A549 (cell line): ENCODE measurements around the gene PI4KA. TPM values are rescaled to one million over a fixed set of nuclear protein-coding genes. Genes with fewer than 3 reads are reported as not detected.

Experiments used
- ATAC-seq, 2 experiments: fragments of 200-7000 bp in 1 of 2; fragments of >200 bp in 1 of 2; cut with Nextera tagmentation in 1 of 2; cut with Tn5 transposase in 1 of 2; 3 replicates each; pipeline versions ENCODE4 v1.8.0 to v1.9.1; 2018 to 2020; ENCODE audit warnings: mild to moderate bottlenecking in 1 of 2, moderate library complexity in 1 of 2
- CTCF ChIA-PET: fragments of 300-600 bp; sonication (Branson Sonifier 250); formaldehyde crosslinking; extraction: SDS; loops from one replicate; lab custom pipeline; 2021; ENCODE audit warnings: antibody characterized with exemption, inconsistent platforms; lab: Yijun Ruan, JAX
- POLR2A ChIA-PET: fragments of 350-600 bp; formaldehyde crosslinking; extraction: SDS; loops from one replicate; lab custom pipeline; 2021; ENCODE audit warnings: antibody characterized with exemption, inconsistent platforms; lab: Yijun Ruan, JAX
- DNase-seq, 2 experiments: peaks; one replicate each; pipeline versions ENCODE4 v3.0.0 to v3.0.0-alpha.2; 2011 to 2016; ENCODE audit warnings: low read depth in 1 of 2, low spot score in 1 of 2
- FAIRE-seq: peaks from 2 replicates; lab custom pipeline; 2011; peaks lifted over from hg19 to GRCh38; lab: Jason Lieb, UNC
- H3K27ac ChIP-seq, 2 experiments: fragments of >200 bp; sonication (Bioruptor Twin); formaldehyde crosslinking; 3 replicates each; pipeline ENCODE4 v1.5.1; 2016 to 2017
- H3K4me1 ChIP-seq: fragments of >200 bp; sonication (Bioruptor Twin); formaldehyde crosslinking; 3 replicates; pipeline ENCODE4 v1.6.1; 2016
- H3K4me2 ChIP-seq: fragments of >200 bp; sonication (Bioruptor Twin); formaldehyde crosslinking; 3 replicates; pipeline ENCODE4 v1.6.1; 2016
- H3K4me3 ChIP-seq: fragments of >200 bp; sonication (Bioruptor Twin); formaldehyde crosslinking; 3 replicates; pipeline ENCODE4 v1.5.1; 2016
- H3K9me3 ChIP-seq: fragments of >200 bp; sonication (Bioruptor Twin); formaldehyde crosslinking; 3 replicates; pipeline ENCODE4 v1.6.1; 2016
- BHLHE40 ChIP-seq: IDR thresholded peaks from 2 replicates; pipeline ENCODE4 v1.6.1; 2012; ENCODE audit warnings: low read depth, low read length, inconsistent platforms
- CEBPB ChIP-seq, 2 experiments: fragments of >200 bp in 1 of 2; sonication (Bioruptor Twin) in 1 of 2; formaldehyde crosslinking in 1 of 2; IDR thresholded peaks; 2 replicates each; pipeline ENCODE4 v1.6.1; 2012 to 2016
- CHD2 ChIP-seq: fragments of 150-350 bp; IDR thresholded peaks from 2 replicates; pipeline ENCODE4 v1.6.1; 2014; ENCODE audit warnings: low read length; ENCODE audit not compliant: partially characterized antibody
- CHD4 ChIP-seq: fragments of 200-600 bp; sonication (generic); IDR thresholded peaks from 2 replicates; pipeline ENCODE4 v1.6.1; 2016; ENCODE audit warnings: antibody characterized with exemption, mild to moderate bottlenecking, borderline replicate concordance
- EHF ChIP-seq: fragments of 250-450 bp; sonication (Bioruptor Pico); IDR thresholded peaks from 2 replicates; pipeline ENCODE4 v1.5.0; 2020; ENCODE audit warnings: mild to moderate bottlenecking
- ESRRA ChIP-seq: fragments of 150-350 bp; IDR thresholded peaks from 2 replicates; pipeline ENCODE4 v1.6.1; 2014; ENCODE audit warnings: mild to moderate bottlenecking, low read length, borderline replicate concordance
- FOSB ChIP-seq: fragments of 250-450 bp; sonication (Bioruptor Pico); IDR thresholded peaks from 2 replicates; pipeline ENCODE4 v1.5.0; 2020; ENCODE audit warnings: mild to moderate bottlenecking, moderate library complexity
- FOSL2 ChIP-seq, 2 experiments: fragments of 450-650 bp in 1 of 2; fragments of >200 bp in 1 of 2; sonication (Bioruptor Twin) in 1 of 2; formaldehyde crosslinking; IDR thresholded peaks; 2 replicates each; pipeline versions ENCODE4 v1.5.0 to v1.6.1; 2016 to 2020; ENCODE audit warnings: mild to moderate bottlenecking in 1 of 2, moderate library complexity in 1 of 2
- HDAC2 ChIP-seq: fragments of 200-600 bp; sonication (generic); IDR thresholded peaks from 2 replicates; pipeline ENCODE4 v1.6.1; 2016
- HEYL ChIP-seq: fragments of 250-450 bp; sonication (Bioruptor Pico); IDR thresholded peaks from 2 replicates; pipeline ENCODE4 v1.8.0; 2021; ENCODE audit warnings: mild to moderate bottlenecking, moderate library complexity
- HOXA7 ChIP-seq: fragments of 250-450 bp; sonication (Bioruptor Pico); IDR thresholded peaks from 2 replicates; pipeline ENCODE4 v1.5.0; 2020; ENCODE audit warnings: mild to moderate bottlenecking, moderate library complexity
- JUN ChIP-seq, 2 experiments: fragments of >200 bp; sonication (Bioruptor Twin); formaldehyde crosslinking; IDR thresholded peaks; 2 replicates in 1 of 2; 3 replicates in 1 of 2; pipeline ENCODE4 v1.6.1; 2016 to 2017
- KDM1A ChIP-seq: fragments of 200-600 bp; sonication (generic); IDR thresholded peaks from 2 replicates; pipeline ENCODE4 v1.6.1; 2016; ENCODE audit warnings: low read depth, mild to moderate bottlenecking
- MAX ChIP-seq: IDR thresholded peaks from 2 replicates; pipeline ENCODE4 v1.6.1; 2012
- MYC ChIP-seq: IDR thresholded peaks from 2 replicates; pipeline ENCODE4 v1.6.1; 2012; ENCODE audit warnings: mild to moderate bottlenecking, inconsistent platforms, low read length, improper control_type of control experiment, borderline replicate concordance
- POLR2A ChIP-seq: IDR thresholded peaks from 2 replicates; pipeline ENCODE4 v1.6.1; 2012; ENCODE audit warnings: mild to moderate bottlenecking, low read length
- POLR2AphosphoS2 ChIP-seq: conservative IDR thresholded peaks from 2 replicates; pipeline ENCODE4 v1.6.1; 2012; ENCODE audit warnings: low read length, improper control_type of control experiment, inconsistent platforms
- RAD21 ChIP-seq, 2 experiments: fragments of >200 bp in 1 of 2; sonication (Bioruptor Twin) in 1 of 2; formaldehyde crosslinking in 1 of 2; IDR thresholded peaks in 1 of 2; conservative IDR thresholded peaks in 1 of 2; 2 replicates in 1 of 2; 3 replicates in 1 of 2; pipeline ENCODE4 v1.6.1; 2012 to 2018; ENCODE audit warnings: inconsistent platforms in 1 of 2
- RFX5 ChIP-seq: fragments of 450-650 bp; IDR thresholded peaks from 2 replicates; pipeline ENCODE4 v1.7.1; 2014; ENCODE audit warnings: antibody characterized with exemption, mild to moderate bottlenecking, moderate library complexity
- SMC3 ChIP-seq: fragments of >200 bp; sonication (Bioruptor Twin); formaldehyde crosslinking; IDR thresholded peaks from 3 replicates; pipeline ENCODE4 v1.6.1; 2018; ENCODE audit warnings: inconsistent platforms
- SREBF2 ChIP-seq: fragments of 450-650 bp; IDR thresholded peaks from 2 replicates; pipeline ENCODE4 v1.6.1; 2014; ENCODE audit warnings: mild to moderate bottlenecking, moderate library complexity
- TFCP2L1 ChIP-seq: fragments of 250-450 bp; sonication (Bioruptor Pico); IDR thresholded peaks from 2 replicates; pipeline ENCODE4 v1.5.0; 2021; ENCODE audit warnings: mild to moderate bottlenecking
- ZSCAN20 ChIP-seq: fragments of 250-450 bp; sonication (Bioruptor Pico); IDR thresholded peaks from 2 replicates; pipeline ENCODE4 v1.8.0; 2022; ENCODE audit warnings: mild to moderate bottlenecking, moderate library complexity
- WGBS: methylation state at CpG from one replicate; pipeline ENCODE4 v1.1.6; 2017; ENCODE audit errors: missing lambda C conversion rate; 5-methylcytosine and 5-hydroxymethylcytosine counted together
- polyA plus RNA-seq, 4 experiments: library from polyadenylated mRNA; depleted of rRNA in 3 of 4; stranded (reverse); fragments of >200 nt; fragmentation: RNase III in 1 of 4; extraction: RNeasy Plus Mini Kit Qiagen cat#74134 plus additional on column Dnase treatment in 1 of 4; gene quantifications; 2 replicates in 3 of 4; 3 replicates in 1 of 4; pipeline ENCODE4 v1.2.3, GENCODE V29; 2011 to 2017
- TF ChIP-seq, protein P1 (sequence below): fragments of >200 bp; sonication (Bioruptor Twin); formaldehyde crosslinking; IDR thresholded peaks from 3 replicates; pipeline ENCODE4 v1.5.1; 2016
- TF ChIP-seq, protein P2 (sequence below): fragments of >200 bp; sonication (Bioruptor Twin); formaldehyde crosslinking; IDR thresholded peaks from 3 replicates; pipeline ENCODE4 v1.6.1; 2016
- TF ChIP-seq, protein P3 (sequence below): fragments of 450-650 bp; IDR thresholded peaks from 2 replicates; pipeline ENCODE4 v1.6.1; 2014; ENCODE audit warnings: antibody characterized with exemption

Gene PI4KA
- polyA plus RNA-seq, 2 of the 4 experiments (the other 2 are of a cell fraction): 14.4 to 21.3 TPM

DNA sequence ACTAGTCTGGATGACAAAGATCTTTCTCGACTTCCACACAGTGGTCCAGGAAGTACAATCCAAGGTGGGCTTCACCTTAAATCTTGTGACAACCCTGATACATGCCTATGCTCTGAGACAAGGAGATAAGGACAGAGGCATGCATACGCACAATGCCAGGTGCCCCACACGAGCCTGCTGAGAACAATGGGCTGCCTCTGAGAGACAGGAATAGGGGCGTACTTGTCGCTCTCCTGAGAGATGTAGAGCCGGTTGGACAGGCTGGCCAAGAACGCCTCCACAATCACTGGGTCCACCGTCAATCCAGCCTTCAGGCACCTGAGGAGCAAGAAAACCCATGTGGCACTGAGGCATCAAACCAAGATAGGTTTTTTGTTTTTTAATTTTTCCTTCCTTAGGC is 59.2 kb downstream of the PI4KA start (continued):
- TF ChIP-seq CEBPB (IDR thresholded peaks at IDR 0.05) (no peak), HDAC2 (no peak)

DNA sequence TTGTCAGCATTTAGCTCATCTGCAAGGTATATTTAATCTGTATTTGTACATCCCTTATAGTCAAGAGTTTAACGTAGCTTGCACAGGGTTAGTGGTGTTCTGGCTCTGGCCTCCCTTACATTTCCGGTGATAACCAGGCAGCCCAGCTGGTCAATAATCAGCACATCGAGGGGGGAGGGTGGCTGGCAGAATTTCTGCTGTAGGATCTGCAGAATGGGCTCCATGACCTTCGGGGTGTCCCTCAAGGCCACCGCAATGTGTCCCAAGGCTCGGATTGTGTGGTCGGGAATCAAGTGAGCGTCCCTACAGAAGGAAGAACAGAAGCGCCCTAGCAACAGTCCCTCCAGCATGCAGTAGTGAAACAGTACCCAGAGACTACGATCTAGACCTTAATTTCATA is 59.6 kb downstream of the PI4KA start:
- ChIA-PET POLR2A (no interaction called here), CTCF (interaction anchor here (1.2 to 1.8 kb wide), 2 partner anchors 15 to 81 kb away, joined by 4 to 9 read pairs; no protein-coding TSS in a partner anchor)
- 88% methylated on average over 10 of the region's 10 CpGs for WGBS
- Histone ChIP-seq H3K4me2 (no peak overlapping the region), H3K4me1 (no peaks in the 10 kb centered on the region), H3K27ac (no peak overlapping the region), H3K4me3 (no peak overlapping the region), H3K9me3 (no peaks in the 10 kb centered on the region)
- FAIRE-seq: no peak
- no peak for ATAC-seq
- TF ChIP-seq MYC (no peak), POLR2A (no peak), RFX5 (no peak), HOXA7 (CRISPR knock-in tag) (no peak), RAD21 (conservative IDR thresholded peaks at IDR 0.05 in 1 of 2, IDR thresholded peaks at IDR 0.05 in 1 of 2) (no peak), SREBF2 (no peak), KDM1A (no peak), SMC3 (no peak)
- no peak for DNase-seq

GRCh38 chr22:20798218-20798617 is 60.4 kb downstream of the PI4KA start:
- Histone ChIP-seq H3K27ac (no peak overlapping the region), H3K4me3 (no peak overlapping the region), H3K9me3 (no peaks in the 10 kb centered on the region), H3K4me1 (no peaks in the 10 kb centered on the region), H3K4me2 (no peak overlapping the region)
- CTCF ChIA-PET: interaction anchor here (1.1 to 1.8 kb wide), 3 partner anchors 14 to 82 kb away, joined by 3 to 9 read pairs (median 4); no protein-coding TSS in a partner anchor
- WGBS: 93% methylated on average over 5 of the region's 5 CpGs
- POLR2A ChIA-PET: no interaction called here
- TF ChIP-seq CHD4 (no peak), CHD2 (no peak), JUN (IDR thresholded peaks at IDR 0.05) (no peak), MAX (no peak), BHLHE40 (no peak), HEYL (CRISPR knock-in tag) (no peak), MYC (no peak), HDAC2 (no peak), FOSB (CRISPR knock-in tag) (no peak), CEBPB (IDR thresholded peaks at IDR 0.05) (no peak), POLR2A (no peak), EHF (no peak), TFCP2L1 (no peak), POLR2AphosphoS2 (no peak), ESRRA (no peak), ZSCAN20 (no peak), FOSL2 (IDR thresholded peaks at IDR 0.05) (no peak), FOSL2 (CRISPR knock-in tag; IDR thresholded peaks at IDR 0.05) (no peak)
- TF ChIP-seq, protein P1, sequence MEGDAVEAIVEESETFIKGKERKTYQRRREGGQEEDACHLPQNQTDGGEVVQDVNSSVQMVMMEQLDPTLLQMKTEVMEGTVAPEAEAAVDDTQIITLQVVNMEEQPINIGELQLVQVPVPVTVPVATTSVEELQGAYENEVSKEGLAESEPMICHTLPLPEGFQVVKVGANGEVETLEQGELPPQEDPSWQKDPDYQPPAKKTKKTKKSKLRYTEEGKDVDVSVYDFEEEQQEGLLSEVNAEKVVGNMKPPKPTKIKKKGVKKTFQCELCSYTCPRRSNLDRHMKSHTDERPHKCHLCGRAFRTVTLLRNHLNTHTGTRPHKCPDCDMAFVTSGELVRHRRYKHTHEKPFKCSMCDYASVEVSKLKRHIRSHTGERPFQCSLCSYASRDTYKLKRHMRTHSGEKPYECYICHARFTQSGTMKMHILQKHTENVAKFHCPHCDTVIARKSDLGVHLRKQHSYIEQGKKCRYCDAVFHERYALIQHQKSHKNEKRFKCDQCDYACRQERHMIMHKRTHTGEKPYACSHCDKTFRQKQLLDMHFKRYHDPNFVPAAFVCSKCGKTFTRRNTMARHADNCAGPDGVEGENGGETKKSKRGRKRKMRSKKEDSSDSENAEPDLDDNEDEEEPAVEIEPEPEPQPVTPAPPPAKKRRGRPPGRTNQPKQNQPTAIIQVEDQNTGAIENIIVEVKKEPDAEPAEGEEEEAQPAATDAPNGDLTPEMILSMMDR: no peak
- TF ChIP-seq, protein P2, sequence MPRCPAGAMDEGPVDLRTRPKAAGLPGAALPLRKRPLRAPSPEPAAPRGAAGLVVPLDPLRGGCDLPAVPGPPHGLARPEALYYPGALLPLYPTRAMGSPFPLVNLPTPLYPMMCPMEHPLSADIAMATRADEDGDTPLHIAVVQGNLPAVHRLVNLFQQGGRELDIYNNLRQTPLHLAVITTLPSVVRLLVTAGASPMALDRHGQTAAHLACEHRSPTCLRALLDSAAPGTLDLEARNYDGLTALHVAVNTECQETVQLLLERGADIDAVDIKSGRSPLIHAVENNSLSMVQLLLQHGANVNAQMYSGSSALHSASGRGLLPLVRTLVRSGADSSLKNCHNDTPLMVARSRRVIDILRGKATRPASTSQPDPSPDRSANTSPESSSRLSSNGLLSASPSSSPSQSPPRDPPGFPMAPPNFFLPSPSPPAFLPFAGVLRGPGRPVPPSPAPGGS: no peak
- TF ChIP-seq, protein P3, sequence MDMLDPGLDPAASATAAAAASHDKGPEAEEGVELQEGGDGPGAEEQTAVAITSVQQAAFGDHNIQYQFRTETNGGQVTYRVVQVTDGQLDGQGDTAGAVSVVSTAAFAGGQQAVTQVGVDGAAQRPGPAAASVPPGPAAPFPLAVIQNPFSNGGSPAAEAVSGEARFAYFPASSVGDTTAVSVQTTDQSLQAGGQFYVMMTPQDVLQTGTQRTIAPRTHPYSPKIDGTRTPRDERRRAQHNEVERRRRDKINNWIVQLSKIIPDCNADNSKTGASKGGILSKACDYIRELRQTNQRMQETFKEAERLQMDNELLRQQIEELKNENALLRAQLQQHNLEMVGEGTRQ: no peak
- DNase-seq (no peak), FAIRE-seq (no peak), ATAC-seq (no peak)
